NB4 (cell line): ENCODE measurements around the gene SLC35A4.
A peak's percentile ranks its signal among the peaks of the same experiment; 100 is the strongest.

ENCODE experiments used
- DNase-seq: peaks from one replicate; pipeline ENCODE4 v3.0.0; 2010; ENCODE audit warnings: low read depth
- H3K4me3 ChIP-seq: one replicate; pipeline ENCODE4 v1.5.1; 2011; ENCODE audit warnings: mild to moderate bottlenecking, low read depth, low read length, moderate library complexity
- MAX ChIP-seq: IDR thresholded peaks from 2 replicates; pipeline ENCODE4 v1.6.1; 2011; ENCODE audit warnings: low read depth, low read length
- MYC ChIP-seq: IDR thresholded peaks from 2 replicates; pipeline ENCODE4 v1.6.1; 2011; ENCODE audit warnings: low read depth, low read length
- POLR2A ChIP-seq: IDR thresholded peaks from 2 replicates; pipeline ENCODE4 v1.6.1; 2011; ENCODE audit warnings: mild to moderate bottlenecking; ENCODE audit not compliant: insufficient read length; ENCODE audit errors: extremely low read depth
- TF ChIP-seq, protein P1 (sequence below): IDR thresholded peaks from one replicate; pipeline ENCODE4 v1.5.1; 2012; ENCODE audit warnings: low read depth, low read length

SLC35A4 gene

DNA sequence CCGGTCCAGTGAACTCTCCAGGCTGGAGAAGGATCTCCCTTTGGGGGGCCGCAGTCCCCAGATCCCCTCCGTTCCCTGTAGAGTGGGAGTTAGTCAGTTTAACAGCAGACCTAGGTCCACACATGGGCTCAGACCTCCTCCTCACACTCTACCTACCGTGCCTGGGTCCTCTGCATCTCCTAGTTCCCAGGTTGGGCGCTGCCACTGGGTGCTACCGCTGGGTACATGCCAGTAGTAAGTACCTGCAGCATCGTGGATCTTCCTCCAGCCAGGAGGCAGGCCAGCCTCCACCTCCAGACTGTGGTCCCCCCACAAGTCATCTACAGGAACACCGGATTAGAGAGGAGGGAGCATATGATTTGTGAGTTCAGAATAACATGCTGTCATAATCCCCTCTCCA is 1.0 kb upstream of the SLC35A4 start:
- DNase-seq: no peak
- TF ChIP-seq POLR2A (no peak), MYC (no peak), MAX (no peak)
- TF ChIP-seq, protein P1, sequence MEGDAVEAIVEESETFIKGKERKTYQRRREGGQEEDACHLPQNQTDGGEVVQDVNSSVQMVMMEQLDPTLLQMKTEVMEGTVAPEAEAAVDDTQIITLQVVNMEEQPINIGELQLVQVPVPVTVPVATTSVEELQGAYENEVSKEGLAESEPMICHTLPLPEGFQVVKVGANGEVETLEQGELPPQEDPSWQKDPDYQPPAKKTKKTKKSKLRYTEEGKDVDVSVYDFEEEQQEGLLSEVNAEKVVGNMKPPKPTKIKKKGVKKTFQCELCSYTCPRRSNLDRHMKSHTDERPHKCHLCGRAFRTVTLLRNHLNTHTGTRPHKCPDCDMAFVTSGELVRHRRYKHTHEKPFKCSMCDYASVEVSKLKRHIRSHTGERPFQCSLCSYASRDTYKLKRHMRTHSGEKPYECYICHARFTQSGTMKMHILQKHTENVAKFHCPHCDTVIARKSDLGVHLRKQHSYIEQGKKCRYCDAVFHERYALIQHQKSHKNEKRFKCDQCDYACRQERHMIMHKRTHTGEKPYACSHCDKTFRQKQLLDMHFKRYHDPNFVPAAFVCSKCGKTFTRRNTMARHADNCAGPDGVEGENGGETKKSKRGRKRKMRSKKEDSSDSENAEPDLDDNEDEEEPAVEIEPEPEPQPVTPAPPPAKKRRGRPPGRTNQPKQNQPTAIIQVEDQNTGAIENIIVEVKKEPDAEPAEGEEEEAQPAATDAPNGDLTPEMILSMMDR: no peak
- H3K4me3 ChIP-seq: peak overlapping the region; percentile 95

DNA sequence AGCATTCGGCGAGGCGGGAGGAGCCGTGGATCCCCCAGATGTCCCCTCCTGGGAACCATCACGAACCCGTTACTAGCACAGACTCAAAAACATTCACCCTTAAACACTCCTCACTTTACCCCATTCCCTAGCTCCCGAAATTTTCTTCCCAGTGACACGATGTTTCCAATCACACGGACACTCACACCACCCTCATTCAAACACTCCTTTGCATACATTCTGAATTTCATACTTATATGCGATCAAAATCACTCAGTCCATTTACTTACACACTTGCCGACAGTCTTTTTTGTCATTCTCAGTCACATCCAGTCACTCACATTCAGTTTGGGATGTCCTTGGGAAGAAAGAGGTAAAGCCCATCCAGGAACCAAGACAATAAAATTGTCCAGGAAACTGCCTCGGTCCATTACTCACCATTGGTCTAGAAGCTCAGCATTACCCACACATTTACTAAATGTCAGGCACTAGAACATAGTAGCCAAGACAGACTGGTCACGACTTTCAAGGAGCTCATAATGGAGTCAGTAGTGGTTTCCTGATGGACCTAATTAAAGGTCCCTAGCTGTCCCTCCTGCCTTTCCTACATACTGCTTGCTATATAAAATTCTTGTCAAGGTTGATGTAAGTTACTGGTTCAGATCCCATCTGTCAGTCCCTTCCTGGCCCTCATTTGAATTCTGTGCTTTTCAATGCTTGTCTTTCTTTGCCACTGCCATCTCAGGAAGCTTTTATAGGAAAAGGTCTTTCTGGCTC is 574 bp downstream of the SLC35A4 start:
- peak overlapping the region; percentile 95 for H3K4me3 ChIP-seq
- TF ChIP-seq POLR2A: no peak
- no peak for TF ChIP-seq MAX
- no peak for TF ChIP-seq MYC
- TF ChIP-seq, protein P1: no peak
- no peak for DNase-seq

GRCh38 chr5:140565780-140566095 is 1.1 kb downstream of the SLC35A4 start:
- peak overlapping the region; percentile 95 for H3K4me3 ChIP-seq
- TF ChIP-seq POLR2A: no peak
- TF ChIP-seq MAX: no peak
- TF ChIP-seq, protein P1: no peak
- TF ChIP-seq MYC: no peak
- no peak for DNase-seq

DNA sequence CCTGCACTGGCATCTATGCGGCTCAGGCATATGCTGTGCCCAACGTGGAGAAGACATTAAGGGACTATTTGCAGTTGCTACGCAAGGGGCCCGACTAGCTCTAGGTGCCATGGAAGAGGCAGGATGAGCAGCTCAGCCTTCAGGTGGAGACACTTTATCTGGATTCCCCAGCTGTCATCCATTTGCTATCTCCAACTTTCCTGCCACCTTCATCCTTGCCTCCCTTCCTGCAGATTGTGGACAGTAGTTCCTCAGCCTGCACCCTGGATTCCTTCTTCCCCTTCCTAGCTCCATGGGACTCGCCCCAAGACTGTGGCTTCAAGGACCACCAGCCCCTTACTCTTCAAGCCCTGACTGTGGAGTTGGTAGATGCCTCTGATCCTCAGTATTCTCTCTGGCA is 2.0 kb downstream of the SLC35A4 start:
- no peak for DNase-seq

DNA sequence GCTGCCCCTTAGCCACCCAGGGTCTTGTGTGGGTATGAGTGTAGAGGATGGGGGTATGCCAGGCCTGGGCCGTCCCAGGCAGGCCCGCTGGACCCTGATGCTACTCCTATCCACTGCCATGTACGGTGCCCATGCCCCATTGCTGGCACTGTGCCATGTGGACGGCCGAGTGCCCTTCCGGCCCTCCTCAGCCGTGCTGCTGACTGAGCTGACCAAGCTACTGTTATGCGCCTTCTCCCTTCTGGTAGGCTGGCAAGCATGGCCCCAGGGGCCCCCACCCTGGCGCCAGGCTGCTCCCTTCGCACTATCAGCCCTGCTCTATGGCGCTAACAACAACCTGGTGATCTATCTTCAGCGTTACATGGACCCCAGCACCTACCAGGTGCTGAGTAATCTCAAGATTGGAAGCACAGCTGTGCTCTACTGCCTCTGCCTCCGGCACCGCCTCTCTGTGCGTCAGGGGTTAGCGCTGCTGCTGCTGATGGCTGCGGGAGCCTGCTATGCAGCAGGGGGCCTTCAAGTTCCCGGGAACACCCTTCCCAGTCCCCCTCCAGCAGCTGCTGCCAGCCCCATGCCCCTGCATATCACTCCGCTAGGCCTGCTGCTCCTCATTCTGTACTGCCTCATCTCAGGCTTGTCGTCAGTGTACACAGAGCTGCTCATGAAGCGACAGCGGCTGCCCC is 2.6 kb downstream of the SLC35A4 start:
- H3K4me3 ChIP-seq: no peak overlapping the region
- no peak for TF ChIP-seq POLR2A
- no peak for DNase-seq

More for the DNA sequence above, 2.0 kb downstream of the SLC35A4 start:
- TF ChIP-seq MAX (no peak), MYC (no peak), POLR2A (no peak)
- TF ChIP-seq, protein P1: no peak
- H3K4me3 ChIP-seq: no peak overlapping the region

GRCh38 chr5:140567871-140568270 is 3.2 kb downstream of the SLC35A4 start:
- TF ChIP-seq MAX (no peak), MYC (no peak), POLR2A (no peak)
- TF ChIP-seq, protein P1: no peak
- DNase-seq: no peak
- no peak overlapping the region for H3K4me3 ChIP-seq
